ENCODE results near the gene NECAP2. TPM values are rescaled to one million over a fixed set of nuclear protein-coding genes. Genes with fewer than 3 reads are reported as not detected.

NECAP2 gene, protein sequence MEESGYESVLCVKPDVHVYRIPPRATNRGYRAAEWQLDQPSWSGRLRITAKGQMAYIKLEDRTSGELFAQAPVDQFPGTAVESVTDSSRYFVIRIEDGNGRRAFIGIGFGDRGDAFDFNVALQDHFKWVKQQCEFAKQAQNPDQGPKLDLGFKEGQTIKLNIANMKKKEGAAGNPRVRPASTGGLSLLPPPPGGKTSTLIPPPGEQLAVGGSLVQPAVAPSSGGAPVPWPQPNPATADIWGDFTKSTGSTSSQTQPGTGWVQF
- 90.9 and 92.9 TPM in 2 replicates for total RNA-seq (2013; cell fraction: nucleolus; rRNA removed)
- total RNA-seq (2014; rRNA removed) = 76.6 and 76.9 TPM in 2 replicates
- 53.1 and 56.2 TPM in 2 replicates for total RNA-seq (2014; rRNA removed; fragmentation: Illumina TruSeq; extraction: Trizol)
- total RNA-seq (2021) = 51.3 and 55.4 TPM in 2 replicates
- polyA plus RNA-seq (2011; ENCODE audit: low read depth) = 34.9 TPM
- polyA plus RNA-seq (2011; rRNA removed) = 78.9 and 98.0 TPM in 2 replicates
- polyA plus RNA-seq (2011; cell fraction: cytosol; rRNA removed) = 113 and 116 TPM in 2 replicates
- polyA plus RNA-seq (2011; cell fraction: nucleus; rRNA removed) = 88.8 and 94.5 TPM in 2 replicates
- 63.5 and 63.9 TPM in 2 replicates for polyA plus RNA-seq (2012)
- 52.1 and 54.9 TPM in 2 replicates for polyA plus RNA-seq (2014; fragmentation: Illumina TruSeq; extraction: Trizol)
- polyA plus RNA-seq (2014; fragmentation: Nextera tagmentation; extraction: Ambion mirVana) = 10 to 100 TPM; 16.3 to 21.1 TPM
- 62.7 and 69.3 TPM in 2 replicates for polyA plus RNA-seq (2014; rRNA removed)
- 10 to 100 TPM; 58.7 to 59.2 TPM for polyA plus RNA-seq (2016; fragmentation: Nextera tagmentation; extraction: Ambion mirVana)
- polyA minus RNA-seq (2011; rRNA and poly(A)+ RNA removed) = 61.8 and 105 TPM in 2 replicates
- 24.5 and 33.2 TPM in 2 replicates for polyA minus RNA-seq (2011; cell fraction: cytosol; rRNA and poly(A)+ RNA removed)
- polyA minus RNA-seq (2011; cell fraction: nucleus; rRNA and poly(A)+ RNA removed) = 42.2 and 50.8 TPM in 2 replicates
- Bru-seq, nascent RNA = percentile 89 among the genes with signal in this experiment
- percentile 93 among the genes with signal in this experiment for BruChase-seq, experiment 1, labeled RNA remaining after a 6-hour chase
- BruChase-seq, experiment 2, labeled RNA remaining after a 2-hour chase = percentile 90 among the genes with signal in this experiment
- long read RNA-seq, experiment 1, transcript NECAP2-201 (8 exons, 2,070 nt) = major isoform, 110 of 131 reads
- long read RNA-seq, experiment 1, transcript NECAP2-202 (7 exons, 1,929 nt) = minor isoform, 6 of 131 reads
- long read RNA-seq, experiment 1, partial matches to known transcripts = 5 of 131 reads
- long read RNA-seq, experiment 1, other reads (novel, unspliced or antisense) = 9 of 131 reads
- long read RNA-seq, experiment 2, transcript NECAP2-202 (7 exons, 1,929 nt) = minor isoform, 7 of 187 reads
- long read RNA-seq, experiment 2, transcript NECAP2-201 (8 exons, 2,070 nt) = major isoform, 140 of 187 reads
- long read RNA-seq, experiment 2, partial matches to known transcripts = 20 of 187 reads
- long read RNA-seq, experiment 2, other reads (novel, unspliced or antisense) = 13 of 187 reads

DNA sequence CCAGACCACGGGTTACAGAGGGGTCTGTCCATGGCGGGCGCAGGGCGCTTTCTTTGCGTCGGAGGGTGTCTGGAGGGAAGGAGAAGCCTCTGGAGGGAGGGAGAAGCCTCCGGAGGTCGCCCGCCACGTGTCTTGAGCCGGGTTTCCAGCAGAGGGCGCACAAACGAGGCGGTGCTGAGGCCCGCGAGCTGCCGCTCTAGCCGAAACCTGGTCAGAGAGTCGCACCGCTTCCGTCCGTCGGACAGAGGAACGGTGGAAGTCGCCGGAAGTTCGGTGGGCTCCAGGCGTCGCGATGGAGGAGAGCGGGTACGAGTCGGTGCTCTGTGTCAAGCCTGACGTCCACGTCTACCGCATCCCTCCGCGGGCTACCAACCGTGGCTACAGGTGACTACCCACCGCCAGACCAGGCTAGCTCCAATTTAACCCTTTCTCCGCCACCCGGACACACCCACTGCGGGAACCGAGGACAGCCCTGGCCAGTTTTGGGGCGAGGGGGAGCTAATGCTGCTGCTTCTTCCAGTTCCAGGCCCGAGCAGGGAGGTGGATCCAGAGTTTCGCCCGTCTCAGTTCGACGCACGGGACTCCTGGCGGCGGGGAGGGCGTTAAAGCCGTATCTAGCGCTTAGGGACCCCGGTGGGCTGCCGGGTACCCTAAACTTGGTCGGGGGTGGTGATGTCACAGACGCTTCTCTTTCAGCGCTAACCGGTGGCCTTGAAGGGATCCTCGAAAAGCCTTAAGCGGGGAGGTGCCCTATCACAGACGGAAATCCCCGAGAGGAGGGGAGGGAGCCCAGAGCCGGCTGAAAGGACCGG is at the start of gene NECAP2:
Gene NECAP2, plus strand, starts transcription at position 255 of the 812 bp plus-strand sequence. Its CDS starts 38 bp downstream, at position 293.
- Histone ChIP-seq H3K79me2 (ENCODE audit: control insufficient read depth, insufficient read depth, low read length) (peaks cover 41% of the 10 kb centered on the region), H3K27me3 (replicated peaks in 1 of 2; ENCODE audit: control insufficient read depth in 2 of 2, insufficient read depth in 2 of 2, low read length in 1 of 2) (no peaks in the 10 kb centered on the region), H3K36me3 (ENCODE audit: control insufficient read depth in 2 of 2, insufficient read depth in 2 of 2, low read length in 1 of 2) (peaks cover 2 to 11% of the 10 kb centered on the region in 2 experiments; a peak in 3 of 4 replicates), H2AFZ (ENCODE audit: control insufficient read depth, low read depth, low read length) (peak within 1 kb of the TSS; percentile 98), H3K4me2 (ENCODE audit: control insufficient read depth, insufficient read depth) (peak within 1 kb of the TSS; percentile 89), H3K27ac (ENCODE audit: control insufficient read depth, insufficient read depth) (peak within 1 kb of the TSS; percentile 89), H3K4me3 (peak within 1 kb of the TSS; percentile 90), H3K9me3 (replicated peaks; ENCODE audit: control insufficient read depth, insufficient read depth, low read length) (no peaks in the 10 kb centered on the region), H4K20me1 (ENCODE audit: control insufficient read depth, insufficient read depth) (no peaks in the 10 kb centered on the region), H3K9ac (ENCODE audit: control insufficient read depth, insufficient read depth, low read length) (peak within 1 kb of the TSS; percentile 97), H3K4me1 (ENCODE audit: control insufficient read depth, insufficient read depth, low read length) (peaks cover 18% of the 10 kb centered on the region; the same call in 1 of the 2 replicates)
- intact Hi-C loops (cut with micrococcal nuclease; ENCODE audit: unreplicated experiment) (loop anchor here (2.0 to 10.0 kb wide), 4 partner anchors 57 to 514 kb away; partner anchors contain the start of genes RNU1-1 and SZRD1), in situ Hi-C loops (cut with MboI) (no loop called here)
- FAIRE-seq = peak; percentile 94
- TSS peak; percentile 74 for BruUV-seq (replicated peaks)
- ChIA-PET RAD21 (ENCODE audit: unreplicated experiment) (interaction anchor here (0.9 to 2.9 kb wide), 8 partner anchors 10 to 75 kb away, joined by 3 to 10 read pairs (median 4); no protein-coding TSS in a partner anchor), POLR2A (interaction anchor here (0.6 to 1.9 kb wide), 8 partner anchors 9 to 362 kb away, joined by 3 to 10 read pairs (median 5); partner anchors contain the start of gene SZRD1), SMC1A (ENCODE audit: uncharacterized antibody, unreplicated experiment) (interaction anchor here (0.8 to 4.6 kb wide), 12 partner anchors 9 to 91 kb away, joined by 3 to 30 read pairs (median 6); partner anchors contain the start of gene FBXO42), CTCF (interaction anchor here (0.6 to 6.9 kb wide), 23 partner anchors 10 to 639 kb away, joined by 3 to 50 read pairs (median 5); no protein-coding TSS in a partner anchor)
- ATAC-seq = peak; percentile 93
- DNase-seq (ENCODE audit: low read depth, low spot score) = peak; percentile 75
- under 1% methylated on average over 68 of the region's 68 CpGs for WGBS (ENCODE audit: insufficient coverage, insufficient replicate concordance, low lambda C conversion rate, missing lambda C conversion rate)
- TF ChIP-seq, protein P1, sequence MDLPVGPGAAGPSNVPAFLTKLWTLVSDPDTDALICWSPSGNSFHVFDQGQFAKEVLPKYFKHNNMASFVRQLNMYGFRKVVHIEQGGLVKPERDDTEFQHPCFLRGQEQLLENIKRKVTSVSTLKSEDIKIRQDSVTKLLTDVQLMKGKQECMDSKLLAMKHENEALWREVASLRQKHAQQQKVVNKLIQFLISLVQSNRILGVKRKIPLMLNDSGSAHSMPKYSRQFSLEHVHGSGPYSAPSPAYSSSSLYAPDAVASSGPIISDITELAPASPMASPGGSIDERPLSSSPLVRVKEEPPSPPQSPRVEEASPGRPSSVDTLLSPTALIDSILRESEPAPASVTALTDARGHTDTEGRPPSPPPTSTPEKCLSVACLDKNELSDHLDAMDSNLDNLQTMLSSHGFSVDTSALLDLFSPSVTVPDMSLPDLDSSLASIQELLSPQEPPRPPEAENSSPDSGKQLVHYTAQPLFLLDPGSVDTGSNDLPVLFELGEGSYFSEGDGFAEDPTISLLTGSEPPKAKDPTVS (IDR thresholded peaks at IDR 0.05; ENCODE audit: low read depth, low read length) = peak; percentile 88; the same call in 1 of the 2 replicates
- TF ChIP-seq POLR2AphosphoS2 (IDR thresholded peaks at IDR 0.05; ENCODE audit: low read depth, low read length) = peak; percentile 81
- peak; percentile 67; the same call in 1 of the 2 replicates for TF ChIP-seq SMC3 (IDR thresholded peaks at IDR 0.05; ENCODE audit: borderline replicate concordance, low read length)
- TF ChIP-seq MXI1 (IDR thresholded peaks at IDR 0.05; ENCODE audit: low read depth, low read length) = peak; percentile 89
- TF ChIP-seq CREM (IDR thresholded peaks at IDR 0.05; ENCODE audit: low read depth) = peak; percentile 88
- TF ChIP-seq, protein P2, sequence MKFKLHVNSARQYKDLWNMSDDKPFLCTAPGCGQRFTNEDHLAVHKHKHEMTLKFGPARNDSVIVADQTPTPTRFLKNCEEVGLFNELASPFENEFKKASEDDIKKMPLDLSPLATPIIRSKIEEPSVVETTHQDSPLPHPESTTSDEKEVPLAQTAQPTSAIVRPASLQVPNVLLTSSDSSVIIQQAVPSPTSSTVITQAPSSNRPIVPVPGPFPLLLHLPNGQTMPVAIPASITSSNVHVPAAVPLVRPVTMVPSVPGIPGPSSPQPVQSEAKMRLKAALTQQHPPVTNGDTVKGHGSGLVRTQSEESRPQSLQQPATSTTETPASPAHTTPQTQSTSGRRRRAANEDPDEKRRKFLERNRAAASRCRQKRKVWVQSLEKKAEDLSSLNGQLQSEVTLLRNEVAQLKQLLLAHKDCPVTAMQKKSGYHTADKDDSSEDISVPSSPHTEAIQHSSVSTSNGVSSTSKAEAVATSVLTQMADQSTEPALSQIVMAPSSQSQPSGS (IDR thresholded peaks at IDR 0.05; ENCODE audit: low read length) = no peak
- 0 out of 2 replicates have a peak, but pooled peaks have one; percentile 42 for TF ChIP-seq STAT1 (conservative IDR thresholded peaks at IDR 0.05)
- peak; percentile 64; the same call in 1 of the 2 replicates for TF ChIP-seq RB1 (IDR thresholded peaks at IDR 0.05; ENCODE audit: borderline replicate concordance)
- TF ChIP-seq MTA2 (IDR thresholded peaks at IDR 0.05; ENCODE audit: low read depth) = peak; percentile 38; the same call in 1 of the 2 replicates
- TF ChIP-seq SRF (IDR thresholded peaks at IDR 0.05; ENCODE audit: low read depth in 2 of 2, low read length in 2 of 2) = 0 out of 4 replicates have a peak, but pooled peaks of 1 of the 2 experiments have one; percentile 28
- TF ChIP-seq SIX5 (IDR thresholded peaks at IDR 0.05; ENCODE audit: low read depth, low read length, severe bottlenecking) = peak; percentile 36

Data from GM12878 (cell line).